A375 (cell line): ENCODE results near the gene MTF2. TPM values are rescaled to one million over a fixed set of nuclear protein-coding genes. Genes with fewer than 3 reads are reported as not detected.

Experiments
- total RNA-seq: library from RNA; depleted of rRNA; stranded (reverse); fragments of >200 nt; shearing (Covaris generic); gene quantifications from 2 replicates; pipeline ENCODE4 v1.2.3, GENCODE V29; 2014; rRNA removed

Gene MTF2
- total RNA-seq = 13.4 and 20.2 TPM in 2 replicates

GRCh38 chr1:93078986-93079654 lies at the start of gene MTF2:
TSS of gene MTF2 (plus strand) at chr1:93079283. CDS start at chr1:93079527, 244 bp downstream.

GRCh38 chr1:93179886-93180722 lies 101.0 kb downstream of the MTF2 start, which contains the start of gene TMED5:
TSS of gene TMED5 (minus strand) at chr1:93180413. CDS start at chr1:93180242, 171 bp downstream.

GRCh38 chr1:93180723-93181613 lies 101.9 kb downstream of the MTF2 start, which contains the start of gene CCDC18:
TSS of gene CCDC18 (plus strand) at chr1:93180724. CDS start at chr1:93183362, 2,638 bp downstream.

Other genes with a start within 250 kb of the MTF2 start
- gene RPL5, start 247.2 kb upstream of the MTF2 start, total RNA-seq = 1,327 and 1,527 TPM in 2 replicates
- 0.66 and 0.68 TPM in 2 replicates for gene DIPK1A, start 117.8 kb upstream of the MTF2 start, total RNA-seq
- 39.4 and 46.3 TPM in 2 replicates for gene TMED5, start 101.1 kb downstream of the MTF2 start, total RNA-seq
- 6.3 and 6.8 TPM in 2 replicates for gene CCDC18, start 101.4 kb downstream of the MTF2 start, total RNA-seq